ENCODE results near the gene EXOC6B.

Gene EXOC6B

DNA sequence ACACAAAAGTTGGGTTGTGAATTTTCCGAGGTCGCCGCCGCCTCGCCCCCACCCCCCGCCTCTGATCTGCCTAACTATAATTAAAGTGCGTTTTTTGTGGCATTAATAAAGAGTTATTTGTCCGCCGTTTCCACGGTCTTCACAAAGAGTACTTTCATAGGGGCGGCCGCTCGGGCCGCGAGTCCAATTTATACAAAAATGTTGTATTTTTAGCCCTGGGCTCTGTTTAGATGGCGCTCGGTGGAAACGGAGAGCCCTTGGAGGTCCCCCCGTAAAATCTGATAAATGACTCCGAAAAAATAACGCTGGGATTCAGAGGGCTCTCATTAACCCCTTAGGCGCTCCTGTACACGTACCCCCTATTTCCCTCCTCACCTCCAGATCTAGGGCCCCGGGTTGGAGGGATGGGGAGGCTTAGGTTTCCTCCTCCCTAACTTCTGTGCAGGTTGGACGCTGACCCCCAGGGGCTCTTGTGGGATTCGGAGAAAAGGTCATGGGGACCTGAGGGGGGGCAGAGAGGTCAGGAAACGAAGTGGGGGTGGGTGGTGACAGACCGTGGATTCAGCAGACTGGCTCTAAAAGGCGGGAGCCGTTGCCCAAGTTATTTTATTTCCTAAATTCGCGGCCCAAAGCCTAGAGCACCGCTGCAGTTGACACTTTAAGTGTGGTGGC lies 680.0 kb downstream of the EXOC6B start:
- Histone ChIP-seq H3K4me1 (ENCODE audit: control insufficient read depth, insufficient read depth, low read length) (peaks cover 11% of the 10 kb centered on the region), H3K4me3 (ENCODE audit: low read depth, low read length) (peak overlapping the region; percentile 53)

More for the DNA sequence above, 680.0 kb downstream of the EXOC6B start:
- H3K9me3 ChIP-seq (ENCODE audit: control insufficient read depth, insufficient read depth, low read depth, low read length), result no peaks in the 10 kb centered on the region
- CTCF ChIA-PET, result interaction anchor here (0.6 to 1.0 kb wide), 2 partner anchors 11 to 356 kb away, joined by 3 read pairs; no protein-coding TSS in a partner anchor
- no peak overlapping the region; the same call in 1 of the 2 replicates for H3K27ac ChIP-seq (ENCODE audit: extremely low read depth, low read depth, low read length)
- H3K36me3 ChIP-seq (ENCODE audit: control insufficient read depth in 2 of 2, insufficient read depth in 1 of 2, low read length in 2 of 2), result no peaks in the 10 kb centered on the region
- POLR2A ChIA-PET, result interaction anchor here (1.1 kb wide), 1 partner anchor 30 kb away, joined by 3 read pairs; no protein-coding TSS in a partner anchor
- no peak for TF ChIP-seq ZNF585B (tag by site-specific recombination; IDR thresholded peaks at IDR 0.05)
- TF ChIP-seq, protein P1, sequence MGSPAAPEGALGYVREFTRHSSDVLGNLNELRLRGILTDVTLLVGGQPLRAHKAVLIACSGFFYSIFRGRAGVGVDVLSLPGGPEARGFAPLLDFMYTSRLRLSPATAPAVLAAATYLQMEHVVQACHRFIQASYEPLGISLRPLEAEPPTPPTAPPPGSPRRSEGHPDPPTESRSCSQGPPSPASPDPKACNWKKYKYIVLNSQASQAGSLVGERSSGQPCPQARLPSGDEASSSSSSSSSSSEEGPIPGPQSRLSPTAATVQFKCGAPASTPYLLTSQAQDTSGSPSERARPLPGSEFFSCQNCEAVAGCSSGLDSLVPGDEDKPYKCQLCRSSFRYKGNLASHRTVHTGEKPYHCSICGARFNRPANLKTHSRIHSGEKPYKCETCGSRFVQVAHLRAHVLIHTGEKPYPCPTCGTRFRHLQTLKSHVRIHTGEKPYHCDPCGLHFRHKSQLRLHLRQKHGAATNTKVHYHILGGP (tag by site-specific recombination; IDR thresholded peaks at IDR 0.05), result no peak
- no peak for TF ChIP-seq ZNF433 (tag by site-specific recombination; IDR thresholded peaks at IDR 0.05; ENCODE audit: low read depth)
- no peak for TF ChIP-seq IKZF3 (tag by site-specific recombination; IDR thresholded peaks at IDR 0.05)
- no peak for TF ChIP-seq ZBTB6 (tag by site-specific recombination; IDR thresholded peaks at IDR 0.05)
- no peak for TF ChIP-seq ZNF510 (tag by site-specific recombination; IDR thresholded peaks at IDR 0.05; ENCODE audit: insufficient replicate concordance)
- peak; percentile 63; the same call in 1 of the 2 replicates for TF ChIP-seq PRDM10 (tag by site-specific recombination; IDR thresholded peaks at IDR 0.05)
- no peak for TF ChIP-seq OVOL3 (tag by site-specific recombination; IDR thresholded peaks at IDR 0.05)
- no peak for TF ChIP-seq ZNF514 (tag by site-specific recombination; IDR thresholded peaks at IDR 0.05)
- no peak for TF ChIP-seq ZNF19 (tag by site-specific recombination; IDR thresholded peaks at IDR 0.05; ENCODE audit: low read depth)
- TF ChIP-seq ZNF248 (tag by site-specific recombination; IDR thresholded peaks at IDR 0.05), result no peak
- TF ChIP-seq ZNF530 (tag by site-specific recombination; IDR thresholded peaks at IDR 0.05; ENCODE audit: low read depth), result no peak
- TF ChIP-seq ZNF266 (tag by site-specific recombination; IDR thresholded peaks at IDR 0.05; ENCODE audit: low read depth), result no peak
- TF ChIP-seq ZNF214 (tag by site-specific recombination; IDR thresholded peaks at IDR 0.05; ENCODE audit: borderline replicate concordance), result no peak
- TF ChIP-seq ZBTB10 (tag by site-specific recombination; IDR thresholded peaks at IDR 0.05), result 0 out of 2 replicates have a peak, but pooled peaks have one; percentile 37
- no peak for TF ChIP-seq GLI2 (tag by site-specific recombination; IDR thresholded peaks at IDR 0.05; ENCODE audit: borderline replicate concordance, low read depth)
- TF ChIP-seq ZBTB8A (tag by site-specific recombination; IDR thresholded peaks at IDR 0.05), result no peak
